HG02981 (cell line): ENCODE results near the gene BRD1.

Experiments
- ATAC-seq: cut with Tn5 transposase; IDR thresholded peaks from one replicate; pipeline ENCODE4 v1.9.1; 2021; ENCODE audit warnings: mild to moderate bottlenecking, moderate library complexity; ENCODE audit not compliant: unreplicated experiment

The BRD1 gene

GRCh38 chr22:49734882-49735281, 92.8 kb downstream of the BRD1 start:
- ATAC-seq = no peak

GRCh38 chr22:49734390-49734789, 93.3 kb downstream of the BRD1 start:
- ATAC-seq = no peak

GRCh38 chr22:49733631-49734030, 94.0 kb downstream of the BRD1 start:
- no peak for ATAC-seq

GRCh38 chr22:49730656-49731055, 97.0 kb downstream of the BRD1 start:
- ATAC-seq = no peak

GRCh38 chr22:49728570-49729271, 99.0 kb downstream of the BRD1 start:
- no peak for ATAC-seq

GRCh38 chr22:49727881-49728569, 99.6 kb downstream of the BRD1 start:
- ATAC-seq = no peak

- ATAC-seq = no peak
Observed at GRCh38 chr22:49727191-49727880, 100.3 kb downstream of the BRD1 start.

GRCh38 chr22:49726701-49727101, 101.0 kb downstream of the BRD1 start:
- no peak for ATAC-seq

GRCh38 chr22:49726022-49726681, 101.5 kb downstream of the BRD1 start:
- no peak for ATAC-seq

GRCh38 chr22:49725516-49725915, 102.2 kb downstream of the BRD1 start:
- ATAC-seq = no peak

GRCh38 chr22:49724893-49725489, 102.7 kb downstream of the BRD1 start:
- no peak for ATAC-seq

GRCh38 chr22:49724030-49724892, 103.4 kb downstream of the BRD1 start:
- ATAC-seq = no peak

- ATAC-seq = no peak
Observed at GRCh38 chr22:49723478-49724029, 104.1 kb downstream of the BRD1 start.
